GM13976 (cell line): Measurements from ENCODE around the gene EIF4E1B.

ENCODE experiments used
- DNase-seq: peaks from one replicate; pipeline ENCODE4 v3.0.0; 2012; ENCODE audit warnings: low spot score
- in situ Hi-C: fragments of 300-500 bp; cut with MboI; formaldehyde crosslinking; loops from one replicate; pipeline ENCODE4 v1.12.0; 2022; ENCODE audit warnings: low sequenced_read_pairs, mixed read lengths, inconsistent platforms; ENCODE audit not compliant: unreplicated experiment
- TF ChIP-seq, protein P1 (sequence below): IDR thresholded peaks from 2 replicates; pipeline ENCODE4 v1.5.1; 2012; ENCODE audit warnings: borderline replicate concordance, mild to moderate bottlenecking; ENCODE audit not compliant: insufficient read depth; ENCODE audit errors: extremely low read depth, missing control alignments, control extremely low read depth

Gene EIF4E1B, protein sequence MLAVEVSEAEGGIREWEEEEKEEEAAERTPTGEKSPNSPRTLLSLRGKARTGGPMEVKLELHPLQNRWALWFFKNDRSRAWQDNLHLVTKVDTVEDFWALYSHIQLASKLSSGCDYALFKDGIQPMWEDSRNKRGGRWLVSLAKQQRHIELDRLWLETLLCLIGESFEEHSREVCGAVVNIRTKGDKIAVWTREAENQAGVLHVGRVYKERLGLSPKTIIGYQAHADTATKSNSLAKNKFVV

DNA sequence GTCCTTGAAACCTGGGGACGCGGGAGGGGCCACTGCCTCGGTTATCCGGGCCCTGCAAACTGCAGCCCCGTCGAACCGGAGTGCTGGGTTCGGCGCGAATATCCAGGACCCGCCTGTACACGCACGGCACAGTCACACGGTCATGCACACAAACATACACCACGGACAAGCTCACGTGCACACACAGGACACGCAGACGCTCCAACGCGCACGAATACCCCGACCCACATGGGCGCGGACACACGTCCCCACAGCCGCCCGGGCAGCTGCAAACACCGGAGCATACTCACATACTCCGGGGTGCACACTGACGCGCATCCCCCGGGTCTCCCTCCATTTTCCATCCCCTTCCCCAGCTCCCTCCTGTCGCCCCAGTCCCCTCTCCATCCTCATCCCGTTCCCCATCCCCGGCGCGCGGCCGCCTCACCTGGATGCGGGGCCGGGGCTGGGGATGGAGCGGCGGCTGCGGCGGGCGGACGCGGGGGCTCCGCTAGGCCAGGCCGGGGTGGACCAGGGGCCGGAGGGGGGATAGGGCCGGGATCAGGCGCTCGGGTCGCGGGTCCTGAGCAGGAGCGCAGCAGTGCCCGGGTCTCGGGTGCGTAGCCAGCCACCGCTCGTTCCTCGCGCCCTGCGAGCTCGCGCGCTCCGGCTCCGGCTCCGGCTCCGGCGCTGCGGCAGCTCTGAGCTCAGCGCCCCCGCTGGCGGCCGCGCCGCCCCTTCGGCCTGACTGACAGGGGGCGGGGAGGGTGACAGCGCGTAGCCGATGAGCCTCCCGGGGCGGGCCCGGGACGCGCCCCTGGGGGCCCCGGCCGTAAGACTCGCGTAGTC is at the start of gene EIF4E1B, which contains the start of gene SNCB:
TSS of gene EIF4E1B (plus strand) at position 823 of the 828 bp plus-strand sequence. CDS start 12,113 bp downstream, outside the sequence.
TSS of gene SNCB (minus strand) at position 682 of the 828 bp plus-strand sequence. CDS start 880 bp downstream, outside the sequence.
- TF ChIP-seq, protein P1, sequence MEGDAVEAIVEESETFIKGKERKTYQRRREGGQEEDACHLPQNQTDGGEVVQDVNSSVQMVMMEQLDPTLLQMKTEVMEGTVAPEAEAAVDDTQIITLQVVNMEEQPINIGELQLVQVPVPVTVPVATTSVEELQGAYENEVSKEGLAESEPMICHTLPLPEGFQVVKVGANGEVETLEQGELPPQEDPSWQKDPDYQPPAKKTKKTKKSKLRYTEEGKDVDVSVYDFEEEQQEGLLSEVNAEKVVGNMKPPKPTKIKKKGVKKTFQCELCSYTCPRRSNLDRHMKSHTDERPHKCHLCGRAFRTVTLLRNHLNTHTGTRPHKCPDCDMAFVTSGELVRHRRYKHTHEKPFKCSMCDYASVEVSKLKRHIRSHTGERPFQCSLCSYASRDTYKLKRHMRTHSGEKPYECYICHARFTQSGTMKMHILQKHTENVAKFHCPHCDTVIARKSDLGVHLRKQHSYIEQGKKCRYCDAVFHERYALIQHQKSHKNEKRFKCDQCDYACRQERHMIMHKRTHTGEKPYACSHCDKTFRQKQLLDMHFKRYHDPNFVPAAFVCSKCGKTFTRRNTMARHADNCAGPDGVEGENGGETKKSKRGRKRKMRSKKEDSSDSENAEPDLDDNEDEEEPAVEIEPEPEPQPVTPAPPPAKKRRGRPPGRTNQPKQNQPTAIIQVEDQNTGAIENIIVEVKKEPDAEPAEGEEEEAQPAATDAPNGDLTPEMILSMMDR, result no peak
- DNase-seq, result peak; percentile 86
- in situ Hi-C loops, result no loop called here

DNA sequence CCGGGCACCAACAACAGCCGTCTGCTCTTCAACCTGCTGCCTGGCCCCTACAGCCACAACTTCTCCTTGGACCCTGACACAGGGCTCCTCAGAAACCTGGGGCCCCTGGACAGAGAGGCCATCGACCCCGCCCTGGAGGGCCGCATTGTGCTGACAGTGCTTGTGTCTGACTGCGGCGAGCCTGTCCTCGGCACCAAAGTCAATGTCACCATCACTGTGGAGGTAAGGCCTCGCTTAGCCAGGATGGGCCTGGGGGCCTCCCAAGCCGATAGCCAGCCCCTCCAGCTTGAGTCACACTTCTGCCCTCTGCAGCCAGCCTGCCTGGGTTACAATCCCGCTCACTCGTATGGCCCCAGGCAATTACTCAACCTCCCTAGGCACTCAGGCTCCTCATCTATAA is 49.1 kb upstream of the EIF4E1B start:
- in situ Hi-C loops, result loop anchor here (25.0 kb wide), 1 partner anchor 169 kb away; the partner anchor contains the start of gene CLTB
- DNase-seq, result no peak
- TF ChIP-seq, protein P1, result no peak

DNA sequence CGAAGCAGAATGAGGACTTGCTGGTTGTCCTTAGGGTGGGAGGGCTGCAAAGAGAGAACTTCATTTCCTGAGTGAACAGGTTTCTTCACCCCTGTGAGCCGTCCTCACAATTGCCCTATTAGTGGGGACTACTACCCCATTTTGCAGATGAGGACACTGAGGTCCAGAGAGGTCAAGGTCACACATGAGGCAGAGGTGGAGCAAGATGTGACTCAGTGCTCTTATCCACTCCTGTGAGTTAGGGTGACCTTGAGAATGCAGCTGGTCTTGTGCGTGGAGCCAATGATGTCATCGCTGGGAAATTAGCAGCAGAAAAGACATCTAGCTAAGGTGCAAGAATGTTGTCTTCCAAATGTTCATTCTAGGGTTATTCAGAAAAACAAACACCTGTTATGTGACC is 47.4 kb upstream of the EIF4E1B start:
- in situ Hi-C loops, result loop anchor here (25.0 kb wide), 1 partner anchor 171 kb away; the partner anchor contains the start of gene CLTB
- TF ChIP-seq, protein P1, result no peak
- no peak for DNase-seq

DNA sequence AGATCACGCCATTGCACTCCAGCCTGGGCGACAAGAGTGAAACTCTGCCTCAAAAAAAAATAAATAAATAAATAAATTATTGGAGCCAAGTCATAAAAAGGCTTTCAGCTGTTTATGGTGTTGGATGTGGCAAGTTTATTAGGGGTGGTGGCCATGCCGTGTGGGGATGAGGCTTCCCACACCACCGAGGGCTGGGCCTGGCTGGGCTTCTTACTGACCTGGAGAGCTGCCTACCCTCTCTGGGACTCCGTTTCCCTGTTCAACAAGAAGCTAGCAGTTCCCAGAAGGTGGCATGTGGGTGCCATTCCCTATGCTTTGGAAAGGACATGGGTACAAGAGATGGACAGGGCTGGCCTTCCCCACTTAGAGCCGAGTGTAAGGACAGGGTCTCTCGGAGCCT is 43.1 kb upstream of the EIF4E1B start:
- in situ Hi-C loops, result loop anchor here (25.0 kb wide), 1 partner anchor 175 kb away; the partner anchor contains the start of gene CLTB
- TF ChIP-seq, protein P1, result no peak
- DNase-seq, result no peak

DNA sequence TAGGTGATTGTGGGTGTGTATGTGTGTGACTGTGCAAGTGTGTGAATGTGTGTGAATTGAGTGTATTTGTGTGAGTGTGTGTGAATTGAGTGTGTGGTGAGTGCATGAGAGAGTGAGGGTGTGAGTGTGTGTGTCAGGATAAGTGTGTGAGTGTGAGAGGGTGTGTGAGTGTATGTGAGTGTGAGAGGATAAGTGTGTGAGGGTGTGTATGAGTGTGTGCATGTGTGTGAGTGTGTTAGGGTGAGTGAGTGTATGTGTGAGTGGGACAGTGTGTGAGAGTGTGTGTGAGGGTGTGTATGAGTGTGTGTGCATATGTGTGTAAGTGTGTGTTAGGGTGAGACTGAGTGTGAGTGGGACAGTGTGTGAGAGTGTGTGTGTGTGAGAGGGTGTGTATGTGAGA is 42.2 kb upstream of the EIF4E1B start:
- TF ChIP-seq, protein P1, result no peak
- in situ Hi-C loops, result loop anchor here (25.0 kb wide), 1 partner anchor 176 kb away; the partner anchor contains the start of gene CLTB
- no peak for DNase-seq

DNA sequence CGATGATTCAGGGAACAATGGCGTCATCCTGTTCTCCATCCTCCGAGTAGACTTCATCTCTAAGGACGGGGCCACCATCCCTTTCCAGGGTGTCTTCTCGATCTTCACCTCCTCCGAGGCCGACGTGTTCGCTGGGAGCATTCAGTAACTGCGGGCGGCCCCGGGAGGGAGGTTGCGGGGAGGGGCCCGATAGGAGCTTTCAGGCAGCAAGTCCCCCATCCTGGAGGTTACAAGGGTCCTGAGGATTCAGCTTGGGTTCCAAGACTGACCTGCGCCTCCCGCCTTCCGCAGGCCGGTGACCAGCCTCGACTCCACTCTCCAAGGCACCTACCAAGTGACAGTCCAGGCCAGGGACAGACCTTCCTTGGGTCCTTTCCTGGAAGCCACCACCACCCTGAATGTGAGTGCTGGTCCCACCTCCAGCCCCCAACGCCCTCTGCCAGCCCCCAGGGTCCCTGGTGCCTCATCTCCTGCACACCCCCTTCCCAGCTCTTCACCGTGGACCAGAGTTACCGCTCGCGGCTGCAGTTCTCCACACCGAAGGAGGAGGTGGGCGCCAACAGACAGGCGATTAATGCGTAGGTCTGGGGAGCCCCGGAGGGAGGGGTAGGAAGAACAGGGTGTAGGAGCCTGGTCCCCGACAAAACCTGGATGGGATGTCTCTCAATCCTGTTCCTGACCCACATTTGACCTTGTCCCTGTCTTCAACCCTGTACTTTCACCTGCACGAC is 41.3 kb upstream of the EIF4E1B start:
- DNase-seq, result no peak
- in situ Hi-C loops, result loop anchor here (25.0 kb wide), 1 partner anchor 177 kb away; the partner anchor contains the start of gene CLTB
- TF ChIP-seq, protein P1, result no peak
